Testis (tissue), 3 donors: ENCODE measurements around the gene MXD3. TPM values are rescaled to one million over a fixed set of nuclear protein-coding genes. Genes with fewer than 3 reads are reported as not detected.
"Not testable (repeated sequence)": the region's sequence is repeated elsewhere in the genome, so short reads cannot be mapped to it uniquely, and the experiment has no call there.

Experiments used
- DNase-seq: peaks from one replicate; pipeline ENCODE4 v3.0.0-alpha.2; 2019
- H3K27ac ChIP-seq, 2 donors: fragments of 200-600 bp; sonication (generic); one replicate each; pipeline ENCODE4 v1.5.1; 2019
- H3K27me3 ChIP-seq: fragments of 200-600 bp; sonication (generic); one replicate; pipeline ENCODE4 v1.5.1; 2019
- H3K36me3 ChIP-seq: fragments of 200-600 bp; sonication (generic); one replicate; pipeline ENCODE4 v1.5.1; 2017; ENCODE audit warnings: low read depth; ENCODE audit errors: missing control alignments
- H3K4me1 ChIP-seq: fragments of 200-600 bp; sonication (generic); one replicate; pipeline ENCODE4 v1.5.1; 2019
- H3K4me3 ChIP-seq, 2 donors: fragments of 200-600 bp; sonication (generic); one replicate each; pipeline ENCODE4 v1.5.1; 2017 to 2019
- H3K9me3 ChIP-seq: fragments of 200-600 bp; sonication (generic); one replicate; pipeline ENCODE4 v1.5.1; 2017
- CTCF ChIP-seq, 3 experiments: fragments of 450-650 bp in 2 of 3; fragments of 200-600 bp in 1 of 3; sonication (generic) in 1 of 3; IDR thresholded peaks; one replicate each; pipeline ENCODE4 v1.5.1; 2016 to 2019; ENCODE audit warnings: antibody characterized with exemption in 3 of 3, mild to moderate bottlenecking in 2 of 3, moderate library complexity in 1 of 3
- POLR2A ChIP-seq: fragments of 450-650 bp; IDR thresholded peaks from one replicate; pipeline ENCODE4 v1.6.1; 2017; ENCODE audit warnings: antibody characterized with exemption, mild to moderate bottlenecking, moderate library complexity
- WGBS, 2 donors: methylation state at CpG; one replicate each; pipeline ENCODE4 v1.1.5; 2018; 5-methylcytosine and 5-hydroxymethylcytosine counted together
- intact Hi-C: fragments of 100-400 bp; cut with DNase I; formaldehyde crosslinking; loops from one replicate; pipeline ENCODE4 v1.15.1; 2023; ENCODE audit warnings: low total_unique reads
- polyA plus RNA-seq: library from polyadenylated mRNA; stranded (reverse); fragments of 350-450 nt; fragmentation: Illumina TruSeq; extraction: RNeasy Lipid Tissue Mini Kit (QIAGEN cat#74804); gene quantifications from one replicate; pipeline ENCODE4 v1.2.3, GENCODE V29; 2014; ENCODE audit warnings: low read depth, low replicate concordance; ENCODE audit not compliant: insufficient read depth
- total RNA-seq, 2 donors: library from RNA; depleted of rRNA; stranded (reverse); fragments of >200 nt; gene quantifications; one replicate each; pipeline ENCODE4 v1.2.3, GENCODE V29; 2016

MXD3 gene
- total and polyA plus RNA-seq, 3 donors from 2014 or later, result 7.7 to 12.9 (median 12.5) TPM

- H3K27ac ChIP-seq, result no peak overlapping the region
- H3K9me3 ChIP-seq, result no peaks in the 10 kb centered on the region
- no peak for DNase-seq
- no peaks in the 10 kb centered on the region for H3K27me3 ChIP-seq
- WGBS, 2 donors, result 86 to 87% methylated on average over 21 to 33 of the region's 43 CpGs
- no peak overlapping the region for H3K4me3 ChIP-seq
- peaks cover 23% of the 10 kb centered on the region for H3K4me1 ChIP-seq
- H3K36me3 ChIP-seq, result no peaks in the 10 kb centered on the region
- intact Hi-C loops, result loop anchor here (10.0 kb wide), 1 partner anchor 193 kb away; no protein-coding TSS in a partner anchor
- no peak for TF ChIP-seq CTCF (IDR thresholded peaks at IDR 0.05)
- no peak for TF ChIP-seq POLR2A
Observed at GRCh38 chr5:177307544-177308363, 3.9 kb downstream of the MXD3 start.

- Histone ChIP-seq H3K27me3 (no peaks in the 10 kb centered on the region), H3K36me3 (no peaks in the 10 kb centered on the region), H3K4me1 (peaks cover 26% of the 10 kb centered on the region), H3K4me3 (no peak overlapping the region), H3K9me3 (no peaks in the 10 kb centered on the region), H3K27ac (no peak overlapping the region)
- no peak for TF ChIP-seq CTCF (IDR thresholded peaks at IDR 0.05)
- no peak for TF ChIP-seq POLR2A
- 86 to 87% methylated on average over 14 to 15 of the region's 15 CpGs for whole genome bisulfite sequencing, 2 donors
- intact Hi-C loops, result loop anchor here (10.0 kb wide), 1 partner anchor 192 kb away; no protein-coding TSS in a partner anchor
- DNase-seq, result no peak
Observed at GRCh38 chr5:177306674-177307543, 4.8 kb downstream of the MXD3 start.

- not testable (repeated sequence) for H3K4me3 ChIP-seq, H3K27ac ChIP-seq, DNase-seq, H3K36me3 ChIP-seq, H3K9me3 ChIP-seq, H3K27me3 ChIP-seq
- H3K4me1 ChIP-seq, result peaks cover 21% of the 10 kb centered on the region
- intact Hi-C loops, result loop anchor here (10.0 kb wide), 1 partner anchor 191 kb away; no protein-coding TSS in a partner anchor
- 83 to 90% methylated on average over 1 to 11 of the region's 11 CpGs for WGBS, 2 donors
Observed at GRCh38 chr5:177306103-177306640, 5.5 kb downstream of the MXD3 start.

- H3K27me3 ChIP-seq, result no peaks in the 10 kb centered on the region
- H3K9me3 ChIP-seq, result no peaks in the 10 kb centered on the region
- H3K36me3 ChIP-seq, result no peaks in the 10 kb centered on the region
- TF ChIP-seq CTCF (IDR thresholded peaks at IDR 0.05) (no peak), POLR2A (no peak)
- peak overlapping the region; percentile 82 to 94 for H3K4me3 ChIP-seq
- peak overlapping the region in 1 of 2 donors; percentile 82 for H3K27ac ChIP-seq
- no peak for DNase-seq
- peaks cover 19% of the 10 kb centered on the region for H3K4me1 ChIP-seq
- WGBS, 2 donors, result 16 to 38% methylated on average over 3 to 19 of the region's 19 CpGs
- intact Hi-C loops, result loop anchor here (10.0 kb wide), 1 partner anchor 190 kb away; no protein-coding TSS in a partner anchor
Observed at GRCh38 chr5:177304392-177305119, 7.1 kb downstream of the MXD3 start.
